ENCODE results near the gene BICDL2.

Gene BICDL2

GRCh38 chr16:3027983-3028715 lies 8.6 kb downstream of the BICDL2 start (continued):
- TF ChIP-seq REST (tag by site-specific recombination; IDR thresholded peaks at IDR 0.05) (no peak; the same call in 1 of the 2 replicates), ZNF692 (tag by site-specific recombination; IDR thresholded peaks at IDR 0.05) (peak; percentile 88), ZIC2 (tag by site-specific recombination; IDR thresholded peaks at IDR 0.05) (peak; percentile 64), ZBTB26 (tag by site-specific recombination; optimal IDR thresholded peaks at IDR 0.05) (peak; percentile 72), ZNF677 (tag by site-specific recombination; IDR thresholded peaks at IDR 0.05) (no peak), ZBTB44 (tag by site-specific recombination; IDR thresholded peaks at IDR 0.05) (peak; percentile 48; the same call in 1 of the 2 replicates), ZNF19 (tag by site-specific recombination; IDR thresholded peaks at IDR 0.05; ENCODE audit: low read depth) (no peak), KLF17 (tag by site-specific recombination; IDR thresholded peaks at IDR 0.05) (peak; percentile 66; the same call in 1 of the 2 replicates), SCRT2 (tag by site-specific recombination; IDR thresholded peaks at IDR 0.05) (peak; percentile 72), ZBTB1 (tag by site-specific recombination; IDR thresholded peaks at IDR 0.05) (no peak), CTCF (tag by site-specific recombination; IDR thresholded peaks at IDR 0.05) (peak; percentile 90), KLF9 (tag by site-specific recombination; IDR thresholded peaks at IDR 0.05; ENCODE audit: low read depth) (peak; percentile 97)

- CTCF ChIA-PET, result interaction anchor here (0.5 to 9.2 kb wide), 18 partner anchors 8 to 1576 kb away, joined by 3 to 149 read pairs (median 4); partner anchors contain the start of genes BICDL2 and TNFRSF12A
- H3K9me3 ChIP-seq (ENCODE audit: control insufficient read depth, insufficient read depth, low read depth, low read length), result no peaks in the 10 kb centered on the region
- POLR2A ChIA-PET, result interaction anchor here (0.7 to 11.9 kb wide), 14 partner anchors 7 to 145 kb away, joined by 3 to 247 read pairs (median 6); partner anchors contain the start of genes KREMEN2, MMP25, TNFRSF12A and ZNF205
- TF ChIP-seq ZNF133 (tag by site-specific recombination; IDR thresholded peaks at IDR 0.05) (no peak), CTCF (tag by site-specific recombination; IDR thresholded peaks at IDR 0.05) (no peak), ZBTB10 (tag by site-specific recombination; IDR thresholded peaks at IDR 0.05) (no peak), KLF9 (tag by site-specific recombination; IDR thresholded peaks at IDR 0.05; ENCODE audit: low read depth) (no peak), ZNF274 (IDR thresholded peaks at IDR 0.05; ENCODE audit: low read length) (no peak), ZNF274 (tag by site-specific recombination; IDR thresholded peaks at IDR 0.05; ENCODE audit: borderline replicate concordance) (no peak), ZNF266 (tag by site-specific recombination; IDR thresholded peaks at IDR 0.05; ENCODE audit: low read depth) (no peak), ZNF138 (tag by site-specific recombination; IDR thresholded peaks at IDR 0.05; ENCODE audit: borderline replicate concordance) (no peak)
These were observed 9.3 kb downstream of the BICDL2 start for GRCh38 chr16:3027489-3027795.

More at GRCh38 chr16:3027489-3027795, 9.3 kb downstream of the BICDL2 start:
- no peak overlapping the region for H3K27ac ChIP-seq (ENCODE audit: extremely low read depth, low read depth, low read length)
- peaks cover 0 to 22% of the 10 kb centered on the region in 2 experiments; a peak in 1 of 3 replicates for H3K36me3 ChIP-seq (ENCODE audit: control insufficient read depth in 2 of 2, insufficient read depth in 1 of 2, low read length in 2 of 2)
- peaks cover 14% of the 10 kb centered on the region for H3K4me1 ChIP-seq (ENCODE audit: control insufficient read depth, insufficient read depth, low read length)
- H3K4me3 ChIP-seq (ENCODE audit: low read depth, low read length), result no peak overlapping the region

All from HEK293 (cell line).